Astrocyte (in vitro differentiated cells and primary cell): ENCODE results near the gene GRAPL.
"Not testable (repeated sequence)": the region's sequence is repeated elsewhere in the genome, so short reads cannot be mapped to it uniquely, and the experiment has no call there.

Source experiments
- CTCF ChIP-seq: IDR thresholded peaks from 2 replicates; pipeline ENCODE4 v1.5.1; 2011; ENCODE audit warnings: low read depth, mild to moderate bottlenecking, inconsistent platforms, low read length, moderate library complexity; ENCODE audit not compliant: insufficient read depth
- EZH2 ChIP-seq: IDR thresholded peaks from 2 replicates; pipeline ENCODE4 v1.6.1; 2012; ENCODE audit warnings: mild to moderate bottlenecking, low read length, inconsistent platforms; ENCODE audit not compliant: insufficient read depth

GRCh38 chr17:19157628-19158027 is 30.2 kb downstream of the GRAPL start:
- not testable (repeated sequence) for TF ChIP-seq CTCF, EZH2
